Stimulated activated naive CD8-positive, alpha-beta T cell treated with anti-CD3 and anti-CD28 coated beads, Interleukin-15, Interleukin-2, amounts not matched to agents 100 U/mL and 50 U/mL, for 24 hours (primary cell): ENCODE data around the gene RPL13A.
"Not testable (repeated sequence)": the region's sequence is repeated elsewhere in the genome, so short reads cannot be mapped to it uniquely, and the experiment has no call there.

ENCODE experiments used
- ATAC-seq: fragments of 150-1000 bp; cut with Tn5 transposase; one replicate; pipeline ENCODE4 v1.10.0; 2021
- DNase-seq: peaks from one replicate; pipeline ENCODE4 v3.0.0; 2021

The RPL13A gene

GRCh38 chr19:49456326-49456725, 31.1 kb upstream of the RPL13A start:
- DNase-seq, result no peak
- no peak for ATAC-seq

- DNase-seq (no peak), ATAC-seq (no peak)
Measured at GRCh38 chr19:49458567-49458903, 28.9 kb upstream of the RPL13A start.

GRCh38 chr19:49459388-49459787, 28.0 kb upstream of the RPL13A start:
- ATAC-seq (no peak), DNase-seq (no peak)

DNA sequence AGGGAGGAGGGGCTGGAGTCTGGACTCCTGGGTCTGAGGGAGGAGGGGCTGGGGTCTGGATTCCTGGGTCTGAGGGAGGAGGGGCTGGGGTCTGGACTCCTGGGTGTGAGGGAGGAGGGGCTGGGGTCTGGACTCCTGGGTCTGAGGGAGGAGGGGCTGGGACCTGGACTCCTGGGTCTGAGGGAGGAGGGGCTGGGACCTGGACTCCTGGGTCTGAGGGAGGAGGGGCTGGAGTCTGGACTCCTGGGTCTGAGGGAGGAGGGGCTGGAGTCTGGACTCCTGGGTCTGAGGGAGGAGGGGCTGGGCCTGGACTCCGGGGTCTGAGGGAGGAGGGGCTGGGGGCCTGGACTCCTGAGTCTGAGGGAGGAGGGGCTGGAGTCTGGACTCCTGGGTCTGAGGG, 26.3 kb upstream of the RPL13A start:
- not testable (repeated sequence) for ATAC-seq, DNase-seq

DNA sequence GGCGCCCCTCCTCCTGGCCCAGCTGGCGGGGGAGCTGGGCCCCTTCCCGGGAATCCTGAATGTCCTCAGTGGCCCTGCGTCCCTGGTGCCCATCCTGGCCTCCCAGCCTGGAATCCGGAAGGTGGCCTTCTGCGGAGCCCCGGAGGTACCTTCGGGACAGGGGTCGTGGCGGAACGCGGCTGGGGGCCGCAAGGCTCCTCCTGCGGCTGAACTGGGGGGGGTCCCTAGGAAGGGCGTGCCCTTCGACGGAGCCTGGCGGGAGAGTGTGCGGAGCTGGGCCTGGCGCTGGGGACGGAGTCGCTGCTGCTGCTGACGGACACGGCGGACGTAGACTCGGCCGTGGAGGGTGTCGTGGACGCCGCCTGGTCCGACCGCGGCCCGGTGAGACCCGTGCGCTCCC, 25.8 kb upstream of the RPL13A start:
- DNase-seq, result no peak
- no peak for ATAC-seq

GRCh38 chr19:49462492-49462891, 24.9 kb upstream of the RPL13A start:
- DNase-seq, result no peak
- no peak for ATAC-seq

- DNase-seq, result no peak
- ATAC-seq, result no peak
Measured at GRCh38 chr19:49463960-49464740, 23.3 kb upstream of the RPL13A start.

DNA sequence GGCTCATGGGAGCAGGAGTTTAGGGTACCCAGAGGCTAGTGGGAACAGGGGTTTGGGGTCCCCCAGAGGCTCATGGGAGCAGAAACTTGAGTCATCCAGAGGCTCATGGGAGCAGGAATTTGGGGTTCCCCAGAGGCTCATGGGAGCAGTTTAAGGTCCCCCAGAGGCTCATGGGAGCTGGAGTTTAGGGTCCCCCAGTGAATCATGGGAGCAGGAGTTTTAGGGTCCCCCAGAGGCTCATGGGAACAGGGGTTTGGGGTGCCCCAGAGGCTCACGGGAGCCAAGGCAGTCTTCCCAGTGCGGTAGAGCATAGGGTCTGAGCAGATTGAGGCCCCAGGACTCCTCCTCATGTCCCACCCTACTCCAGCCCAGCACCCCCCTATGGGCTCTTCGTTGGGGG, 22.0 kb upstream of the RPL13A start:
- DNase-seq, result no peak
- no peak for ATAC-seq

DNA sequence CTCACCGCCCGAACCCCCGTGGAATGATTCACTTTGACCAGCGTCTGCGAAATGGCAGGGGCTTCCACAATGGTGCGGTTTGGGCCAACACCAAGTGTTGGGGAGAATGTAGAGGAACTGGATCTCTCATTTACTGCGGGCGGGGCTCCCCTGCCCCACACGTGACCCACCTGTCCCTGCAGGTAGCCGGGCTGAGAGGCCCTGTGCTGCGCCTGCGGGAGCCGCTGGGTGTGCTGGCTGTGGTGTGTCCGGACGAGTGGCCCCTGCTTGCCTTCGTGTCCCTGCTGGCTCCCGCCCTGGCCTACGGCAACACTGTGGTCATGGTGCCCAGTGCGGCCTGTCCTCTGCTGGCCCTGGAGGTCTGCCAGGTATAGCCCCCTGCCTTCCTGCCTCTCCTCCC, 19.2 kb upstream of the RPL13A start:
- no peak for DNase-seq
- no peak for ATAC-seq

DNA sequence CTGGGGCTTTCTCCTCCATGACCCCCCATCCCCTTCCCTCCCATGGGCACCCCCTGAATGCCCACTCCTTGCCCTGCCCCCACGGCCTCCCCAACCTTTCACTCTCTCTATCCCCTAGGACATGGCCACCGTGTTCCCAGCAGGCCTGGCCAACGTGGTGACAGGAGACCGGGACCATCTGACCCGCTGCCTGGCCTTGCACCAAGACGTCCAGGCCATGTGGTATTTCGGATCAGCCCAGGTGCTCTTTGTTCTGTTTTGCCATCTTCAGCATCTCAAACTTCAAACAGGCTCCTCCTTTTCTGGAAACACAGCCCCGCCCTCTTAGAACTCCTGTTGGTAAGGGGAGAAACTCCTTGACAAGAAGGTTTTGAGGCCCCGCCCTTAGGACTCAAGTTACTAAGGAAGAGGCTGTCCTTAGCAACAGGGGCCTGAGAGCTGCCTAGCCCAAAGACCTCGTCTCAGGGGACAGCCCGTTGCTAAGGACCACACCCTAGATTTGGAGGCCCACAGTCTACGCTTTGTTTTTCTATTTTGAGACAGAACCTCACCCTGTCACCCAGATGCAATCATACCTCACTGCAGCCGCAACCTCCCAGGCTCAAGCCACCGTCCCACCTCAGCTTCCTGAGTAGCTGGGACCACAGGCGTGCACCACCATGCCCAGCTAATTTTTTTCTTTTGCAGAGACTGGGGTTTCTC, 18.5 kb upstream of the RPL13A start:
- peak; percentile 77 for ATAC-seq

GRCh38 chr19:49469828-49470614, 17.4 kb upstream of the RPL13A start:
- ATAC-seq (peak; percentile 67), DNase-seq (peak; percentile 89)

More for the DNA sequence above, 18.5 kb upstream of the RPL13A start:
- DNase-seq, result peak; percentile 74

- no peak for ATAC-seq
Measured at GRCh38 chr19:49470615-49470978, 16.8 kb upstream of the RPL13A start.

DNA sequence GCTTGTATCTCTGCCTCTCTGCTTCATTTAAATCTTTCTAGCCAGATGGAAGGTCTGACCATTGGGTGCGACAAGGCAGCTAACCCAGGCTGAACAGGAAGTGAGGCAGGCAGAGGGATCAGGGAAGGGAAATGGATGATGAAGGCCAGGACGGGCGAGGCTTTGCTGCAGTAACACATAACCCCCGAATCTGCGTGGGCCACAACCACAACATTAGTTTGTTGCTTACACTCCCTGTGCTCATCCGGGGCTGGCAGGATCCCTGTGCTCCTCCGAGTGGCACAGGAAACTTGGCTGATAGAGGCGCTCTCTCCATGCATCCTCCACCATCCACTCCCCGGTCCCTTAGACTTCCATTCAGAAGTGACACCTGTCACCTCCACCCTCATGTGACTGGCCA, 14.5 kb upstream of the RPL13A start:
- ATAC-seq, result no peak
- DNase-seq, result peak; percentile 36

More at GRCh38 chr19:49470615-49470978, 16.8 kb upstream of the RPL13A start:
- no peak for DNase-seq

- not testable (repeated sequence) for ATAC-seq, DNase-seq
Measured at GRCh38 chr19:49473501-49473867, 13.9 kb upstream of the RPL13A start.

- ATAC-seq (peak; percentile 56), DNase-seq (peak; percentile 92)
Measured at GRCh38 chr19:49473868-49474541, 13.4 kb upstream of the RPL13A start, which contains the start of gene FLT3LG. Gene FLT3LG (plus strand): TSS chr19:49474215. CDS start chr19:49474640, 425 bp downstream.

DNA sequence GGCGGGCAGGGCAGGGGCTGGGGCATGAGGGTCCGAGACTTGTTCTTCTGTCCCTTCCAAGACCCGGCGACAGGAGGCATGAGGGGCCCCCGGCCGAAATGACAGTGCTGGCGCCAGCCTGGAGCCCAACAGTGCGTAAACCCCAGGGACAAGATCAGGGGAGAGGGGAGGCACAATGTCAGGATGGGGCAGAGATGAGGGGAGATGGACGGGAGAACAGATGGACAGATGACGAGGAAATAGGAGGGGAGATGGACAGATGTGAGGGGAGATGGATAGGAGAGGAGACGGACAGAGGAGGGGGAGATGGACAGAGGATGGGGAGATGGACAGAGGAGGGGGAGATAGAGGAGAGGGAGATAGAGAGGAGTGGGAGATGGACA, 12.9 kb upstream of the RPL13A start:
- ATAC-seq, result no peak

GRCh38 chr19:49475191-49475917, 12.1 kb upstream of the RPL13A start:
- DNase-seq, result no peak
- ATAC-seq, result no peak

More for the DNA sequence above, 12.9 kb upstream of the RPL13A start:
- no peak for DNase-seq

- DNase-seq, result peak; percentile 88
- ATAC-seq, result peak; percentile 76
Measured at GRCh38 chr19:49475995-49476880, 11.2 kb upstream of the RPL13A start.

DNA sequence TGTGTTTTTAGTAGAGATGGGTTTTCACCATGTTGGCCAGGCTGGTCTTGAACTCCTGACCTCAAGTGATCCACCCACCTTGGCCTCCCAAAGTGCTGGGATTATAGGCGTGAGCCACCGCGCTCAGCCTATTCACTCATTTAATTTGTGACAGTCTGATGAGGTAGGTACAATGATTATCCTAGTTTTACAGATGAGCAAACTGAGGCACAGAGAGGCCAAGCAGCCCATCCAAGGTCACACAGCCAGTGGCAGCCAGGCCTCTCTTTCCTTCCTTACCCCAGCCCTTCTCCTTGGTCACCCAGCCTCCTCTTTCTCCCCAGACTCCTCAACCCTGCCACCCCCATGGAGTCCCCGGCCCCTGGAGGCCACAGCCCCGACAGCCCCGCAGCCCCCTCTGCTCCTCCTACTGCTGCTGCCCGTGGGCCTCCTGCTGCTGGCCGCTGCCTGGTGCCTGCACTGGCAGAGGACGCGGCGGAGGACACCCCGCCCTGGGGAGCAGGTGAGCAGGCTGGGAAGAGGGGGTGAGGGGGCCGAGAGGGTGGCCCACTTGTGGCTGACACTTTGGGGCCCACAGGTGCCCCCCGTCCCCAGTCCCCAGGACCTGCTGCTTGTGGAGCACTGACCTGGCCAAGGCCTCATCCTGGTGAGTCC, 7.3 kb upstream of the RPL13A start:
- DNase-seq (no peak), ATAC-seq (no peak)
